IPS DF 19.7 (cell line): ENCODE data around the gene SS18.

Experiments
- DNase-seq: peaks from one replicate; pipeline ENCODE4 v3.0.0-alpha.2; 2013; ENCODE audit warnings: low read depth, low spot score

The SS18 gene

DNA sequence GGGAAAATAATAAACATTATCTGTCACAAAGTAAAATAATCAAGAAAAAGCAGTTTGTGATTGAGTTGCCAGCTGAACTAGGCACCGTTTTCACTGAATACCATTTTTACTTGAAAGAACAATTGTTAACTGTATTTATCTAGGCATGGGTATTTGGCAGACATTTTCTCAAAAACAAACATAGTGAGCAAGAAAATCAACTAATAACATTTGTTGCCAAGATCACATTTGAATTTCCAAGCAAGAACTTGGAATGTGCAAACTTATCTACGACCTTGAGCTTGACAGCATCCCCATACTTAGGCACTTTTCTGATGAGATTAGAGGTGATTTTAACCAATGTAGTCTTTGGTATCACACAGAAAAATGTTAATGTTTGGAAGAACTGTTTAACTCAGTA is 16.7 kb downstream of the SS18 start:
- DNase-seq, result no peak

DNA sequence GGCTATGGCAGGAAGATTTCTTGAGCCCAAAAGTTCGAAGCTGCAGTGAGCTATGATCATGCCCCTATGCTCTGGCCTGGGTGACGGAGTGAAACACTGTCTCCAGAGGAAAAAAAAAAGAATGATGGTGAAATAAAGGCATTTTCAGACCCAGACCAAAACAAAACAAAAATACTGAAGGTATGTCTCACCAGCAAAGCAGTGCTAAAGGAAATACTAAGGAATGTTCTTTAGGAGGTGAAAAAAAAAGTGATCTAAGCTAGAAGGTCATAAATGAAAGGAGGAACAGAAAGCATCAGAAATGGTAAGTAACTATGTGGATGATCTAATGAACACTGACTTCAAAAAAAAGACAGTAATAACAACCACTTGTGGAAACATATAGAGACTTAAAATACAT is 18.7 kb downstream of the SS18 start:
- DNase-seq, result no peak

DNA sequence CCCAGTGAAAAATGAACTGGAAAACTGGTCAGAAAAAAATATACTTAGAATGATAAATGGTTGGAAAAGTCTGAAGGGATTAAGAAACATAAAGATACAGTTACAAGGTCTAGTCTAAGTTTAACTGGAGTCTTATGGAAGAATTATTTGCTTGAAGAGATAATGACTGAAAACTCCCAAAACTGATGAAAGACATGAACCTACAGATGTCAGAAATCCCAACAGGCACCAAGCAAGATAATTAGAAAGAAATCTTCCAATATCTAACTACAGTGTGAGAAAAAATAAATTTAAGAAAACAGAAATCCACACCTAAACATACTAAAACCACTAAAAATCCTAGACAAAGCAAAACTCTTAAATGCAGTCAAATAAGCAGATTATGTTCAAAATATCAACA is 19.4 kb downstream of the SS18 start:
- DNase-seq, result no peak

DNA sequence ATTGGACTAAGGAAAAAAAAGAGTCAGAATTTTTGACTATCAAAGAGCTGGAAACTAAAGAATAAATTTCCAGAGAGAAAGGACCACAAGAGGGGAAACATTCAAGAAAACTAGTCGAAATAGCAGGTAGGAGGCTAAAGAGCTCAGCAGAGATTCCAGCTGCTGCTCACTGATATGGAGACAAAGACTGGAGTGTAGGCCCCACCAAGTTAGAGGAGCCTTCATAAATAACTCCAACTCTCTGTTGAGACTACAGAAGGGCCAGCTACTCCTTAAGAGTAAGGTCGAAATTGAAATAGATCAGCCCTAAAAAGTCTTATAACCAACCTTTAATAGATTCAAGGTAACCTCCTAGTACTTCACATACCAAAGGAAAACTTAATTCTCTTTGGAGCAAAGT is 31.1 kb downstream of the SS18 start:
- DNase-seq, result no peak

DNA sequence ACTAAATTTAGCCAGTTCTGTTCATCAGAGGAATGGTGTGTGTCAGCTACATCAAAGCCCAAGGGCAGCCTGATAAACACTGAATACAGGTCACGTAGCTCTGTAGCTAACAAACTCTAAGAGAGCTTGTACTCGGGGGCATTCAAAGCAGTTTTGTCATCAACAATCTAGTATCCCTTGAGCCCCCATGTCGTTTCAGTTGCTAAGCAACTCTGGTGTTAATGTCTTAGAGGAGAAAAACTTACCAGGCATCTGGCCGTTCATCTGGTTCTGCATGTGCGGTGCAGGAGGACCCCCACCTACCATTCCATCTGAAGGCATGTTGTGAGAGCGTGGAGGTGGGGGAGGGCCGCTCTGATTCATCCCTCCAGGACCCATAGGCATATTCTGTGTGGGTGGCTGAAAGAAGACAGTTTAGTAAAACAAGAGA is 33.1 kb downstream of the SS18 start:
- DNase-seq, result no peak

DNA sequence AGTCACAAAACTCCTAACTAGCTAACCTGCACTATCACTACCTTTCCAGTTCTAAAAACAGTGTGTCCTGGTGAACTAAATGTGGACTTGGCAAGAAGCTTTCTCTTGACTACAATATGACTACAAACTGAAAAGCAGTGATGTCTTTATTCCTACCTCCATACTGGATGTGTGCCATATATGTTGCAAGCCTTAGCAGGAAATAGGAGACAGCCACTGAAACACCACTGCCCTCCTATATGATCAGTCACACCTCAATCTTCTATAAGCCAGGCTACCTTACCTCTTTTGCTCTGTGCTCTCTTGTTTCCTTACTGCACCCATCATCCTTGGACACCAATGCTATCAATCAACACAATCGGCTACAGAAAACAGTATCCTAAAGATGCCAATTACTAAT is 34.1 kb downstream of the SS18 start:
- DNase-seq, result no peak

DNA sequence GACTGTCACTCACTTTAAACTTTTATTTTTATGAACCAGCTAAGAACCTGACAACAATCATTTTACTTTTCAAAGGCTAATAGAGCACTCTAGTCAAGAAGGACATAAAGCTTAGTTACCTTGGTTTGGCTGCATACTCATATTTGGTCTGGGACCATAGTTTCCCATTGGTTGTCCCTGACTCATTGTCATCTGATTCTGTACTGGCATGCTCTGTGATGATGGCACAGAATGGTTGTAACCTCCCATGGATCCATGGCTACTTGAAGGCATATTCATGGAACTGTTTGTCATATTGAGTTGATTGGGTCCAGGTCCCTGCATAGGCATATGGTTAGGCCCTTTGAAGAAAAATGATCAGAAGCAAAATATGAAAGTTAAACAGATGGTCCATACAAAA is 37.9 kb downstream of the SS18 start:
- DNase-seq, result no peak

DNA sequence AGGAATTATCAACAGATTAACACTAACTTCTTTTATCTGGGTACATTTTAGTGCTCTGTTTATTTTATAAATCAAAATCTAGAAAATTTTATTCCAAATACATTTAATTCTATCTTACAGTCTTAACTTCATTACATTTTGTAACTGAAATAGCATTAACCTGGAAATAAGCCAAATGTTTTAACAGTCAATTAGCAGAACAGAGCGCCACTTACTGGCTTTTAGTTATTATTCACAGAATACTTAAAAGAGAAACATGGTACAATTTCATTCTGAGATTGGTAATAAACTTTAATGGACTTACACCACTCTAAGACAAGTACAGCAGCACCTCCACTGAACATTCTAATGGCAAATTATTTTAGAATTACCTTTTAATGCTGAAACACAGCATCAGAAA is 38.6 kb downstream of the SS18 start:
- no peak for DNase-seq

DNA sequence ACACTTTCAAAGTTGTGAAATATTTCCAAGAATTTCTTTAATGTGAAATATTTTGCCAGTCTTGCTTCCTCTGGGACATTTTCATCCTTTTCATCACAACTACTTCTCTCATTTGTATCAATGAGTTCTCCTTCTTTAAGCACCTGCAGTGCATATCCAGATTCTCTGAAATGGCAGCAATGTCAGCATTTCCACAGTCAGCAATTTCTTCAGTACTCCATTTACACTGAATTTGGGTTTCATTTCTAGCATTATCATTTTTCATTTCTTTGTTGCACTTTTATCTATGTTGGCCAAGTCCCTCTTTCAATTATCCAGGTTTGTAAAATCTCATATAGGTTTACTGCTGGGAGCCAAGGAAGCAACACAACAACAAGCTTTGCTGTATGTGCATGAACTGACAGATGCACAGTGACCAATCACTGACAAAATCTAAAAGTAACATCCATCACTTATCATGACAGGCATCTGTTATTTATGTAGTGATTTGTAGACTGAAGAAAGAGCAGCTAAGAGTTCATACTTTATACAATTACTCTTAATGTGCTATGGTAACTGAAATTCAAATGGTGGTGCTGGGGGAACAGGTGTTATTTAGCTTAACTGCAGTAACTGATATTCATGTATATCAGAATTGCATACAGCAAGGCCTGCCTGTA is 43.9 kb downstream of the SS18 start:
- DNase-seq, result no peak

DNA sequence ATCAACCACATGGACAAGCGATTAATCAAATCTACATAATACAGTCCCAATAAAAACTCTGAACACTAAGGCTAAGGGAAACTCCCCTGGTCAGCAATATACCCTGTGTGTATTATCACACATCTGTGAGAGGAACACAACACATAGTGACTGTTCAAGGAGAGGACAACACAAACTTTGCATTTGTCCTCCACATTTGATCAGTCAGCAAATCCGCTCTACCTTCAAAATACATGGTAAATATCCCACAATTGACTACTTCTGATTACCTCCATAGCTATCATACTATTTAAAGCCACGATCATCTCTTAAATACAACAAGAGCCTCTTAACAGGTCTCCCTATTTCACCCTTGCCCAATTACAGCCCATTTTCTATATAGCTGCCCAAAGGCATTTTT is 45.6 kb downstream of the SS18 start:
- no peak for DNase-seq

DNA sequence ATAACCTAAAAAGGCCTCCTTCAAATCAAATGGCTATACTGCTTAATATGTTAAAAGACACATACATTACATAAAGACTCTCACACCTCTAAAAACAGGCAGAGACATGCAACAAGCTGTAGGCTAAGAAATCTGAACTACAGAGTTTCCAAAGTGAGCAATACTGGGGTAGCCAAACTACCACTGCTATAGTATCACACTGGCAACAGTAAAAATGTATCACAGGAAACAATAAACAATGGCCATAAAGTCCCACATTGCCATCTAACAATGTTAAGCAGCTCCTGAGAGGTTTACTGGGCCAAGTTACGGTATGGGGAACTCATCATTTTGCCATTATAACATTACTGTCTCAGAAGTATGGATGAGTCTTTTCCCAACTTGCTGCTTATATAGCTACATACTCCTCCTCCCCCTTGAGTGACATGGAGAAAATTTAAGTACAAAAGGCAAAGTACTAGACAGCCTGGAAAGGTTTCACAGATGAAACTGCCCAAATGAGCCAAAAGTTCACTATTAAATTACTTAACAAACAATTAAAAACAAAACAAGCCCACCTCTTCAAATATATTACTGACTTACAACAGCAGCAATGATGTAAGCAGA is 50.3 kb downstream of the SS18 start:
- no peak for DNase-seq

DNA sequence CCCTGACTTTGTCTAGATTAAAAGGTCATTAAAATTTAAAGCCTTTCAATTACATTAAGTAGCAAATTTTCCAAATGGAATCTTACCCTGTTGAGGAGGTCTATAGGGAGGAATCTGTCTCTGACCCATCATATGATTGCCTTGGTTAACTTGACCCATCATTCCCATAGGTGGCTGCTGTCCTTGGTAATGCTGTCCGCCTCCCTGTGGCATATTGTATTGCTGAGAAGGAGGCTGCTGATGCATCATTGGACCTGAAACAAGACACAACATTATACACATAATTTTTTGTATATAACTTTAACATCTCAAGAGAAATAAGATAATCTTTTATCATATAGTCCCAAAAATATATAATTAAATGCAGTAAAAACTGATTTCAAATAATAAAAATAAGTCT is 51.2 kb downstream of the SS18 start:
- DNase-seq, result no peak

DNA sequence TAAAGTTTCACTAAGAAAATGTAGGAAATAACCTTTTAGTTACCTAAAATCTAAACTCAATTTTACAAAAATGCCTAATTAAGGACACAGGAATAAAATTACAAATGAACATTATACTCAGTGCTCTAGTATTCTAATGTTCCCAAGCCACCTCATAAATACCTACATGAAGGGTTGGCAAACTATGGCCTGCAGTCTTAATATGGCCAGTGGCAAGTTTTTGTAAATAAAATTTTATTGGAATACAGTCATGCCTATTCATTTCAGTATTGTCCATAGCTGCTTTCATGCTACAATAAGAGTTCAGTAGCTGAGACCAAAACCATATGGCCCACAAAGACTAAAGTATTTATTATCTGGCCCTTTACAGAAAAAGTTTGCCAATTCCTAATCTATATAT is 53.8 kb downstream of the SS18 start:
- DNase-seq, result no peak

DNA sequence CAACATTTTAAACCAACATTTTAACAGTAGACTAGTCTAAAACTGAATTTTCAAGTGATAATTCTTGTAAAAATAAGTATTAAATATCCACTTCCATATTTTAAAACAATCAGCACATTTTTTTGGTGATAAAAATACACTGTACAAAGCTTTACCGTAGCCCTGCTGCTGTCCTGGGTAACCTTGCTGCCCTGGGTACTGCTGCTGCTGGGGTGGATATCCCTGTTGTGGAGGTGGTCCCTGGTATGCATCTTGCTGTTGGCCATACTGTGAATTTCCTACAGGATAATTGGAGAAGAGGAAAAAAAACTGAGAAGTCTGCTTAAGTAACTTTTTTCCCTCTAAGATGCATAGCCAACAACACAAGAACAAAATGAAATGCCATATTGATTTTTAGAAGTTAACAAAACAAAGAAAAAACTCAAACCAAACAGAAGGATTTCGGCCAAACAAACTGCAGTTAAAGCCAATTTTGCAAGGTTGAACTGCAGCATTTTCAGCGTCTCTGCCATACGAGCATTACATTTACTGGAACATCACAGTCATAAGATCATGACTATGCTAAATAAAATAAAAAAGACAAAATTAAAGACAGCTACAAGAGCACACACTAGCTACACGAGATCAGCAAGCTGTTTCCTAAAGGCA is 55.4 kb downstream of the SS18 start:
- no peak for DNase-seq

DNA sequence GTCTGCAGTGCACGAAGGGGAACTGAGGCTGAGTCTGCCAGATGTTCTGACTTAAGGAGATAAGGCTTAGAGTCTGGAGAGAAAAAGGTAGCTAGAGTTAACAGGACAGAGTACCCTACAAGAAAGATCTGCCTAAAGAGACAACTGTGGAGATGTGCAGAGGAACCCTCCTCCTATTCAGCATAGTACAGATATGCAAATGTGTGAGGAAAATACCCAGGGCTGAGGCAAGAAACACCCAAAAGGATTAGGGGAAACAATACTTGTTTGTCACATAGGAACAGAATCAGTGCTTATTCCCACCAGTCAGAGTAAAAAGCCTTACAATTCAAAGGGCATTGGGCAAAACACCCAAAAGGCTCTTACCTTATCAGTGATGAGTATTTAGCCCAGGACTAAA is 67.8 kb downstream of the SS18 start:
- no peak for DNase-seq

DNA sequence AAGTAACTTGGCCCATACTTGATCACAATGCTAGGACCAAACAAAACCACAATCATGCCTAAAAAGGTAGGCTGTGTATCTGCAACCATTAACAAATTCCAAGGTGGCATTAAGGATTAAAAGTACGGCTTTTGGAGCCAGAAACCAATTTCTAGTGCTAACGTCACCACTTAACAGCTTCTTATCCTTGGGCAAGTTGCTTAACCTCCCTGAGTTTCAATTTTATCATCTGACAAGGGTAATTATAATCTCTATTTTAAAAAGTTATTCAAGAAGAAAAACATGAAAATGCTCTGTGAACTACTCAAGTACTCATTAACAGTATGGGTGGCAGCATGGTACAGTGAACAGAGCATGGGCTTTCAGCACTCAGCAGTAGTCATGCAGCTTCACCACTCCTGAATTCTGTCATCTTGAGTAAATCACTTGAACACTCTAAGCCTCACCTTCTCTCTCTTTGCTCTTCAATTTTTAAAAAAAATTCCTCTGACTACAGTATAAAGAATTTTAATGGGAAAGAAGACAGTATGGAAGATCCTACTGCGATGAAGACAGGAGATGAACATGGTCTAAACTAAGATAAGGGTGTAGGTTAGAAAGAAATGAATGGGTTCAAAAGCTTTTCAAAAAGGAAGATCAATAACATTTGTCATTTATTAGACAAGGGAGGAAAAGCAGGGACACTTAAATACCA is 69.2 kb downstream of the SS18 start:
- no peak for DNase-seq

DNA sequence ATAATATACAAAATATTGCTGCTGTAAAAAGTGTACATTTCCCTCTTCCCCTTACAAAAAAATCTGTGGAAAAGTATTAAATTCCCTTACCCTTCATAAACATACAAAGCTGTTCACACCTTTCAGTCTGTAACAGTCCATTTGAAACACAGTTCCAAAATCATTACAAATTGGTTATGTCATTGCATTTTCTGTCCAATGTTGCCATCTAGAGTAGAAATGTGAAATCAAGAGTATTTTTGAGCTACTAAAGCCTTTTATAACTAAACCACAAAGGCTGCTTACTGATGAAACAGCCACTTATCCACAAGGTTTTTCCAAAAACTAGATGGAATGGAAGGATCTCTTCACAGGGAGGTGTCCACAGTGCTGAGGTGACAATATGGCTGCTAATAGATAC is 72.5 kb downstream of the SS18 start:
- DNase-seq, result no peak

DNA sequence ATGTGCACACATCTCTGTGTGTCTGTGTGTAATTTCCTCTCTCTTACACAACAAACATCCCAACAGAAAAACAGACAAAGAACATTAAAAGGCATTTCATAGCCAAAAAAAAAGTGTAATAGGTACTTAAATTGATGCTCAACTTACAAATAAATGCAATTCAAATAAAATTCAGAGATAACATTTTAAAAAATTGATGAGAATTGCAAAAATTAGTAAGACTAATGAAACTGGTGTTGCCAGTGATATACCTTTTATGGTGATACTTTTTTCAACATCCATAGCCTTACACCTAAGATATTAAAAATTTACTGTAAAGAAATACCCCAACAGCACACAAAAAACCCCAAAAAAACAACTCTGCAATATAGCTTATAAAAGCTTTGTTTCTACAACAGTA is 76.0 kb downstream of the SS18 start:
- no peak for DNase-seq

DNA sequence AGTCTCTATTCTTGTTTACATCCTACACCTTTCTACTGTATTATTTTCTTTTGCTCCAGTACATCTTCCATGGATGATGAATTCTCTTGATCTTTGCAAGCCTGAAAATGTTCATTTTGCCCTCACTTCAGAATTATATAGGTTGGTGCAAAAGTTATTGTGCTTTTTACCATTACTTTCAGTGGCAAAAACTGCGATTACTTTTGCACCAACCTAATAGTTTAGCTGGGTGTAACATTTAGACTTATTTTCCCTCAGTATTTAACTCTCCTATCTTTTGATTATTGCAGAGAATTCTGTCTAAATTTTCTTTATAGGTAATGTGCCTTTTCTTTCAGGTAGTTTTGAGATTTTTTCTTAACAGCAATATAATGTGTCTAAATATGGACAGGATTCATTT is 81.8 kb downstream of the SS18 start:
- no peak for DNase-seq

DNA sequence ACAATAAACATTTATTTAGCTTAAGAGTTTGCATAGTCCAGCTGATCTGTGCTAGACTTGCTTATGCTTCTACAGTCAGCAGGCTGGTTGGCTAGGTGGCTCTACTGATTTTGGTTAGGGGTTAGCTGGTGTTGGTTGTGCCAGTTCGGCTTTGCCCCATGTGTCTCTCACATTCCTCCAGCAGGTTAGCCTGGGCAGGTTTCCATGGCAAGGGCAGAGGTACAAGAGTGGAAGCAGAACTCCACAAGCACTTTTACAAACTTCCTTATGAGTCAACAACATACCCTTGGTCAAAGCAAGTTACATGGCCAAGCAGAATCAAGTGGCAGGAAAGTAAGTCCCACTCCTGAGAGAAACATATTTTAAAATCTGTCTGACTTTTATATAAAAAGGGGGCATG is 82.3 kb downstream of the SS18 start:
- DNase-seq, result no peak

DNA sequence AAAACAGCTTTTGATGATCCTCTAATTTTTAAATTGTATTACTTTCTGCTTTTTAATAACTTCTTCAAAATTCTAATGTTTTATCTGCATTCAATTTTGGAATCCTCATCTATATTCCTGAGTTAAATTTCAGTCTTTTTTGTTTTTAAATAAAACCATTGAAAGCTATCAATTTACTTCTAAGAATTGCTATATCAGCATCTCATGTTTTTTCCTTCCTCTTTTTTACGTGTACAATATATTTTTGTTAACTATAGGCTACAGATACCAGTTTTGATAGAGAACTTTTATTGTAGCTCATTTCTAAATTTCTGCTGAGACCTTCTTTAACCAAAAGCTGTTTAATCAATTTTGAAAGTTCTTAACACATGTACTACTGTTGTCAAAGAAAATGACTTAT is 84.5 kb downstream of the SS18 start:
- DNase-seq, result no peak

DNA sequence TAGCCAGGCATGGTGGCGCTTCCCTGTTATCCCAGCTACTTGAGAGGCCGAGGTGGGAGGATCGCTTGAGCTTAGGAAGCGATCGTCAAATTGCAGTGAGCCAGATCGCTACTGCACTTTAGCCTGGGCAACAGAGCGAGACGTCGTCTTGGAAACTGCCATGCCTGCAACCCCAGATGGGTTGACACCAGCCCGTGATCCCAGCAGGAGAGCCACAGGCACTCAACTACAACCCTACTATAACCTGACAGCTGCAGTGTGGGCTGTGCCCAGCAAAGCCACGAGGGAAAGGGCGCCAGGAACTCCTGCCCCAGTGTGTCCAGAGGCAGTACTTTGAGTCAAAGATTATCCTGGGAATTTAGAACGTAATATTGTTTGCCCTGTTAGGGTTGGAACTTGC is 85.6 kb downstream of the SS18 start:
- DNase-seq, result no peak

DNA sequence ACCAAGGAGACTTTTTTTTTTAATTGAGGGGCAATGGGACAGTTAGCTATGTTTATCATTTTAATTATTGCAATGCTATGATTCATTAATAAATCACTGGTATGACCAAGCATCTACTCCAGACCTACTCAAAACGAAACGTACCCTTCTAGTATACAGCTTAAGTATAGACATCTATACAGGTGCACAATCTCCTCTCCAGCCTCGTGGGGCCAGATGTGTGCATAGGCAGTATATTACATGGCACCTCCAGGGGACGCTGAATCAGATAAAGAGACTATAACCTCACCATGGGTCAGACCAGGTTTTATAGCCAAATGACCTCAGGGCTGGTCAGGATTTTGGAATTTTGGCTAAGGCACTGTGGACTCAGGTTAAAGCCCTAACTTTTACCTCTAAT is 86.6 kb downstream of the SS18 start:
- no peak for DNase-seq
